GM11168 (cell line): ENCODE results near the gene NLGN4X.

Source experiments
- in situ Hi-C: fragments of 300-500 bp; cut with MboI; formaldehyde crosslinking; loops from one replicate; pipeline ENCODE4 v1.12.0; 2022; ENCODE audit warnings: low sequenced_read_pairs; ENCODE audit not compliant: unreplicated experiment

Gene NLGN4X

DNA sequence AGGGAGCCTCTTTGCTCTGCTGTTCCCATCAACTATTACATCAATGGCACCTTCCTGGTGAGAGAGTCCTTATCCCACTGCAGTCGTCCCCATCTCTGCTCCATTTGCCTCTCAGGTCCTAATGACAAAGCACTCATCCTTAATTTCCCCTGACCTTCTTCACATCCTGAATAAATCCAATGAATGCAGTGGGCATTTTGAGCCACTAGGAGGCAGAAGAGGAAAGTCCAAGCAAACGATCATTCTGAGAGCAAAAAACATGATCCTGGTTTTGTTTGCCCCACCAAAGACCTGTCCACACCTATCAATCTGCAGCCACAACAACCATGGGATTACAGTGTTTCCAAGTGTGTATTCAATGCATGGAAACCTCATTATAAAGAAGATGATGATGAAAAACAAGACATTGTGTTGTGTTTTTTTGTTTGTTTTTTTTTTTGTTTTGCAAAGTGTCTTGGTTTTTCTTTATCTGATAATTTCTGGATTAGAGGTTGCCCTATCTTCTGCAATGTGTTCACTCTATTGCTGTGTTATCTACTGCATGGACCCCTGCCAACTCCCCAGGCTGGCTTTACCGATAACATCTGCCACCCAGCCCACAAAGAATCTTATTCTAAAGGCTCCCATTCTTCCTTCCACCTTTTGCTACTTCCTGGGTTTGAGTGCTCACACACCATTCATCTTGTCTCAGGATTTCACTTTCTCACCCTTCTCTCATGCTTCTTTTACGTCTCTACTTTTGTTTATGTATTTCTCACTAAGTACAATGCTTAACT is 207.2 kb downstream of the NLGN4X start:
- in situ Hi-C loops: no loop called here

DNA sequence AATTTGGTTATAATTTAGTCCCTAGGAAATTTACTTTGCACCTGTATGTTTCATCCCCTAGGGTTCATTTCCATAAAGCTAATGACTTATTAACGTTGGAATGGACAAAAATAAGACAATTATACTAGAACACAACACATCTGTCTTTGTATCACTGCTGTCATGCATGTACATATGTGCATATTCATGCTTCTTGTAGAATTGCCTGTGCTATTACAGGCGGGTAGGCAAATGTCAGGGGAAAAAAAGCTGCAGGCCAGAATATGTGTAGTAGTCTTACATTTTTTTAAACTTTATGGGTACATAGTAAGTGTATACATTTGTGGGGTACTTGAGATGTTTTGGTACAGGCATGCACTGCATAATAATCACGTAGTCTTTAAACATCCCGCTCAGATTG is 209.6 kb downstream of the NLGN4X start:
- in situ Hi-C loops: no loop called here

DNA sequence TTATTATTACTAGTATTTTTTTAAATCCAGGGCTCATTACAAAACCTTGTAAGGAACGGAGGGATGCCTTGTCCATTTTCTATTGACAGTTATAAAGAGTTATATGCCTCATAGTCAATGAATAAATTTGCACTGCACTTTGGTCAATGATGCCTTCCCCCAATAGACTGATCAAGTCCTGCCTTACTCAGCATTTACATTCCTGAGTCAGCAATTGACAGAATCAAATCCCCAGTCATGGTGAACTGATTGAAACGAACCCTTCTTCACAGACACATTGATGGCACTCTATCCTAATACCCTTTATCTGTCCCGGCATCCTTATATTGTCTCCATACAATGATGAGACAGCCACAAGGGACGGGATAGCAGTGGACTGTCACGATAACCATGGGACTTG is 213.2 kb downstream of the NLGN4X start:
- in situ Hi-C loops: no loop called here

DNA sequence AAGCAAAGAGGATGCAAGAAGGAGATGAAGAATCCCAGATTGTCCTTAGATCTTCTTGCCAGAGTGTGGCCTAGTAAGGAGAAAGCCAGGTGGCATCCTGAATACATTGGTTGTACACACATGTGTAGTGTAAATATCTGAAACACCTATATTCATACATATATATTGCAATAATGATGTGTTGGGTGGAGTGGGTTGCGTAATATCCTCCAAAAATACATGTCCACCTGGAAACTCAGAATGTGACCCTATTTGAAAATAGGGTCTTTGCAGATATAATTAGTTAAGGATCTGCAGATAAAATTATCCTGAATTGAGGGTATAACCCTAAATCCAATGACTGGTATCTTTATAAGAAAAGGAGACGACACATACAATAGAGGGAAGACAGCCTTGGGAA is 216.3 kb downstream of the NLGN4X start:
- in situ Hi-C loops: no loop called here

DNA sequence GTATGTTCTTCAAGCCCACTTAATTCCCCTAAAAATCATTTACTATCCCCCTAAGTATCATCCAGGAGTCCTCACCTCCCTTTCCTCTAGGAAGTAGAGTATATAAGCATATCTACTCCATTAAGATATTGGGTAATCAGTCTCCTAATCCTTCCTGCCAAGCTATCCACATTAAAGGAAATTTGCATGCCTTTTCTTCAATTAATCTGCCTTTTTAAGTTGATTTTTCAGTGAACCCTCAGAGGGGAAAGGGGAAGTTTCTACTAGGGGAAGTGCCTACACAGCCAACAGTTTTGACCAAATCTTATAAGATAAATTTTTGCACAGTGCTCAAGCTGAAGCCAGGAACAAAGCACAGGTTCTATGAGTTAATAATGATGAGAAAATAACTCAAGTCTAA is 222.8 kb downstream of the NLGN4X start:
- in situ Hi-C loops: no loop called here

DNA sequence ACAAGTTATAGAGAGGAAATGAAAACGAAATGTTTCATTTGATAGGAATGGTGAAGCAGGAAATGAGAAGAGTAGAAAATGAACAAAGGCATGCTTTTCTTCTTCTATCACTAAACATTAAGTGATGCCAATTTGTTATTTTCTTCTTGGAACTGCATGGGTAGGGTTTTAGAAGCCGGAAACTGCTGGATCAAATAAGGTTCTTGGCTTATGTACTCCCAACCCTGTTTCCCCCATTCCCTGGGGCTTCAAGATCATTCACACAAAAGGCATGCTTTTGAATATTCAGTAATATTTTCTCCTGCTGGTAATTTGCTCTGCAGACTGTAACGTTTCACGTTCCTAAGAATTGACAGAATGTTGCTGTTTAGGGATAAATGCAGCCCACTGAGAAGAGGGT is 224.1 kb downstream of the NLGN4X start:
- in situ Hi-C loops: no loop called here

DNA sequence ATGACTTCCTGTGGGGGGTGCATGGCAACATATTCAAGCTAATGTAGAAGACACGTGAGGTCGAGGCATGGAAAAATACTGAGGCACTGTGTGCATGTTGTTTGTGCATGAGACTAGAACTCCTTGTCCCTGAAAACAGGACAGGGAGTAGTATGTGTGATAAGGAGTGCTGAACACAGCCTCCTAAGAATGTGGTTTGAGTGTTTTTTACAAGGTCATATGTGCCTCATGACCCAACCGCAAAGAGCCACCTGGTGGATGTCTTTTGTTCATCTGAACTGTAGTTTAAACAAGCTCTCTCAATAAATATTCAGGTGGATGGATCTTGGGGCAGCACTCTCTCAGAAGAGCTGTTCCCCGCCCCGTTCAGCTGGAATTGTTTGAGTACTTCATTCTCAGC is 226.6 kb downstream of the NLGN4X start:
- in situ Hi-C loops: no loop called here

DNA sequence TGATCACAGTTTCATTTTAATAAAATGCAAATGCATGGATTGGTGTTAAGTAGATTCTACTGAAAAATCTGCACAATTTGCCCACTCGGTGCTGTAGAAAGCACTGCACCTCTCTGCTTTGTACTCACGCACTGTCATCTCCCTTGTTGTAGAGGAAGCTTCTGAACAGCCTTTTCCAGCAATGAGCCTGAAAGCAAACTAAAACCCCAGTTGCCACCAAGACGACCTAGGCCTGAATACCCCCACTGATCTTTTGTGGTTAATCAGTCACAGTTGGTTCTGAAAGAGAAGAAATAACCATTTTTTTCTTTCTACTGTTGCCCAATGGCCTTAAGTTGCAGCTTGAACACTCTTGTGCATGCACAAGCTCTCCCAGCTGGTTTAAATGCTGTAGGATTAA is 229.8 kb downstream of the NLGN4X start:
- in situ Hi-C loops: no loop called here

DNA sequence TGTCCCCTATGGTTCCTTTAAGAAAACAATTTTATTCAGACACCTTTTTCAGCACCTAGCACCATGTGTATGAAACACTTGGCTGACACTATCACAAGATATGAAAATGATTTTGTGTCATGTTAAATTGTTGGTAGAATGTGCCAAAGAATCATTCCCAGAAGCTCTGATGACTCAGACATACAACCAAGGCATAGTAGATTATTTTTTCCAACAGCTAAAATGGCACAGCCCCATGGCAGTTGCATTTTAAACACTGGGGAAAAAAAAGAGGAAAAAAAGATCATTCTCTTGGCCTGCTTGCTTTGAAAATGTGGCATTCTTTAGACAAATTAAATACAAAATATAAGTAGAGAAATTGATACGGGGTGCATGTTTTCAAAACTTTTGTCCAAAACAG is 230.2 kb downstream of the NLGN4X start:
- in situ Hi-C loops: no loop called here

DNA sequence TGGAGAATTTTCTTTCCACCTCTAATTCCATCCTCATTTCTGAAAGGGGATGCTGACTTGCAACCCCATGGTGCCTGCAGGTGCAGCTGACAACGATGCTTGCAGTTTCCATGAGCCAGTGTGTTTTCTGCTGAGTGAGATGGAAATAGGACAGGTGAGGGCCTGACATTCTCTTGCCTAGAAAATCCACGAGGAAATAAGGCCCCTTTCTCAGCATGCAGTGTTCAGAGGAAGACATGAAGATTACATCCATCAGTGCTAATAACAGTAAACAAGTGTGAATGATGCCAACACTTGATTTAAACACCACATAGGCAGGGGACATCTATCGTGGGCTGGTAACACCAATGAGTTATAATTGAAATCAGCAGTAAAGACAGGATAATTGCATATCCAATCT is 237.3 kb downstream of the NLGN4X start:
- in situ Hi-C loops: no loop called here

DNA sequence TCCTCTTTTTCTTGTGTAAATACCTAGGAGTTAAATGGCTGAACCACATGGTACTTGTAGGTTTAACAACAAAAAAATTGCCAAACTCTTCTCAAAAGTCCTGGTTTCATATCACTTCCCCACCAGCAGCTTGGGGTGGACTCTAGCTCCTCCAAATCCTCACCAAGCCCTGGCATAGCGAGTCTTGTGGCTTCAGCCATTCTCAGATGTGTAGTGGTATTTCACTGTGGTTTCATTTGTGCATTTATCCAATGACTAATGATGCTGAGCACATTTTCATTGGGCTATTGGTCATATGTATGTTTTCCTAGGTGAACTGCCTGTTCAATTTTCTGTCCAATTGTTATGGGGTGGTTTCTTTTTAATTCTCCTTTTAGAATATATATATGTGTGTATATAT is 249.3 kb downstream of the NLGN4X start:
- in situ Hi-C loops: no loop called here

DNA sequence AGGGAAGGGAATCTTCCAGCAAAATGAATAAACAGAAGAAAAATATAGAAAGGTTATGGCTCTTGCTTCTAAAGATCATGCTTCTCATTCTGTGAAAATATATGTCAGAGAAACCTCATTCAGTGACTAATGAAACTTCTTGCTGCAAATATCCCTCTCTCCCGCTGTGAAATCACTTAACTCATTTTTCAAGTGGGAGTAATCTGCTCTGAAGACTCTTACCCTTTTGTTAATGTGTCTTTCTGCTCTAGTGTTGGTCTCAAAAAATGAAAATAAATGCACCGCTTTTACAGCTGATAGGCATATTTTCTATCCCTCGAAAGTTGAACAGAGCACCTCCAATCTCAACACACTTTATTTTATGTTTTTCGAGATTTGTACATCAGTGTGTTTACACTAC is 252.3 kb downstream of the NLGN4X start:
- in situ Hi-C loops: no loop called here

DNA sequence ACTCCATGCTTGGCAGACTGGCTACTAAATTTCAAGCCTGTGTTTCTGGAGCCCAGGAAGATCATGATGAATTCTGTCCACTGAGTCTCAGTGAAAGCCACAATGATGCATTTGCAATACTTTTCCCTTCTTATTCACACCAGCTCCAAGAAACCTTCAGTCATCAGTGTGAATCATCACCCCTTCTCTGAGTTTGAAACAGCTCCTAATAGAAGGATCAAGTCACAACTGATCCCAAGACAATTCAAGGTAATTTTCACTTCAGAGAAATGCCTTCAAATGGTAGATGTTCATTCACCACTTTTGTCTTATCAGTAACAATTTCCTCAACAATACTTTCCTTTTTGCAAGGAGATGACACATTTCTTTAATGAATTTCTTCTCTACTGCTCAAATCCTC is 257.4 kb downstream of the NLGN4X start:
- in situ Hi-C loops: no loop called here

DNA sequence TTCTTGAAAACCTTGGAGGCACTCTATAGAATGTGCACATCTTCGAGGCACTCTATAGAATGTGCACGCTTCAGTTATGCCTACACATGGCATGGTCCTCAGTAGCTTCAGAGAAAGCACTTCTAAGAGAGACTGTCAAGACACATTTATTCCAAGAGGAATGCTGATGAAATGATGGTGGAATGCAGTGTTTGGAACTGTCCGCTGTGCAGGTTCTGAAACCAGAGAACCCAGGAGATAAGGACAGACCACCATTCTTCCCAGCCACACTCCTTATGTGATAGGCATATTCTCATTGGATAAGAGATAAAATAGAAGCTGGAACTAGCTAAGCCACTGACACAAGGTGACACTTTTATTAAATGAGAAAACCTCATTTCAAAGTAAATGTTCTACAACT is 263.3 kb downstream of the NLGN4X start:
- in situ Hi-C loops: no loop called here

DNA sequence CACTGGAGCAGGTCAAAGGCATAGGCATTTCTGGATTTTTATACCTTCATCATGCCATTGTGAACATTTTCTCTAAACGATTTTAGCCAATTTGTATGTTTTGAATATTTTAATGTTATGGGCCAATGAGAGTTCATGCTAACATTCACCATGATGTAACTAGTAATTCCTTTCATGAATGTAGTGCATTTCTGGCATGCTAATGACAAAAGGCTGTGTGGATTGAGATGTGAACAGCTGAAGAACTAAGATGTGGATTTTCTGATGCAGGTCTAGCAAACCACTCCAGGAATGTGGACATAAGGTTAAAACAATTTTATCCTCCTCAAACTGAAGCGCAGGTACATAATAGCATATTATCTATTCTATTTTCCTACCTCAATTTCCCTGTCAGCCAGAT is 269.4 kb downstream of the NLGN4X start:
- in situ Hi-C loops: no loop called here

DNA sequence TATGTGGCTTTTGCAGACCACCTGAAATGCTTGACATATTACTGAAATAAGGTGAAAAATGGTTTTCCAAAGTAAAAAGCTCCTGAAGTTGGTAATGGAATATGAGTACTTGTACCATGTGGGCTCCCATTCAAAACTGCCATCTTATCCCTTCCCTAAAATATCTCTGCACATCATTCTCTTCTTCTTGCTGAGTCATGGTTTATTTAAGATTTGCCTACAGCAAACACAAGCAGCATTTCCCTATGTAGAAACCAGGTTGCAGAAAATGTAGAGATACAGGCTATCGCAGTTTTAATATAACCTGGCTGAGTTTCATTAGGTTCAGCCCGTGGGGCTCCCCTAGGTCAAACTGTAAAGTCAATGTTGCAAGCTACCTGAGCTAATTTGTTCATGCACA is 270.1 kb downstream of the NLGN4X start:
- in situ Hi-C loops: no loop called here

DNA sequence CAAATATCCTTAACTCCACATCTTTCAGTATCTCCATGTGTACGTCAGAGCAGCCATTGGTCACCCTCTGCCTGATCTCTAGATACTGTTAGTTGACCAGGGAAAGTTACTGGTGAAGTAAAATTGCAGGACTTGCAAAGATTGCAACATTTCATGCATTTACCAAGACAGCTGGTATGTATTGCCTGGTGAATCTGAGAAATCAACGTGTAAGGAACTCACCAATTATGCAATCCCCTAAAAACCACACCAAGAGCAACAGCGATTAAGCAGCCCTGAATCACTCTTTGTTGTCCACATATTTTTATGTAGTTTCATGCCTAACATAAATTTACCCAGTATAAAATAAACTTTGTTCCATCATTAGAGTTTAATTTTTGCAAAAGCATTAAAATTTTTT is 271.2 kb downstream of the NLGN4X start:
- in situ Hi-C loops: no loop called here

DNA sequence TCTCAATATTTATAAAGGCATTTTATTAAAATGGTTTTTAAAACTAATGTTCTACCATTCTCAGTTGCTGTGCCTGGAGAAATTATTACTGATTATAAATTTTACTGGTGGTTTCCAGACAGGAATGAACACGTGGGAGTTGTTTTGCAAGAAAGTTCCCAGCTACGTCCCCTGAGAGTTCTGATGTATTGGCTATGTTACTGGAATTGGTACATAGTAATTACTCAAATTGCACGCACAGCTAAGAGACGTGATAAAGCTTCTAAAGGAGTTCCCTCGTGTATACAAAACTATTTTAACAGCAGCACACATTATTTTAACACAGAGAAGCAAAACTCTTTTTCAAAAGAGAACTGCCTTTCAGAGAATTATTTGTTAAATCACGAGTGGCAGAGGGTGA is 292.2 kb downstream of the NLGN4X start:
- in situ Hi-C loops: no loop called here

DNA sequence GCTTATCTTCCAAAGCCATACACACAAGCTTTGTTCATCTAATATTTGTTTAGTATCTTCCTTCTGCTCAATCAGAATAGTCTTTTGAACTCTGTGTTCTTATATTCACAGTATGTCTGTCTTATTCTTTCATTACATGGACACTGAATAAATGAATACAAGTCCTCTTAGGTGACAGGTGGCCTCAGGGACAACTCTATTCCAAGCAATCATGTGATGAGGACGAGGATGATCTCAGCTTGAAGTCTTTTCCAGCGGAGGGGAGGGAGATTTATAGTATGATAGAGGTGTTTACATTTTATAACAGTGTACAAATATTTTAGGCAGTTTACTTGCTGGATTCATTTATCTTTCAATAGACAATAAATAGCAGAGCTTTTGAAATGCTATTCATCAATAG is 300.4 kb downstream of the NLGN4X start:
- in situ Hi-C loops: no loop called here

DNA sequence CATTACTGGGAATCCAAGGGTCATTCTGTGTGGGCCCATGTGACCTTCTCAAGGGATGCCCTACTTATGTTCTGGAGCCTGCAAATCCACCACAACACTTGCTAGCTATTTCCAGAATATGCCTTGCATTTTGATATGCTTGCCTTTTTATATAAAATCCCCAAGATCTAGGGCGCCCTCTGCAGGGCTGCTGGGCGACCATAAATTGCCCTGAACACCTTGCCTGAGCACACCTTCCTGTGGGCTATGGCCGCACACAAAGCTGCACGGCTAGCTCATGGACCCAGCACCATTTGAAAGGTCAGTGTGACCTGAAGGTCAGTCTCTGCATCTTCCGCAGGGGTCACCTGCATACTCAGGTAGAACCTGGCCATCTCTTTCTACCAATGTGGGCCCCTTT is 311.7 kb downstream of the NLGN4X start:
- in situ Hi-C loops: no loop called here

DNA sequence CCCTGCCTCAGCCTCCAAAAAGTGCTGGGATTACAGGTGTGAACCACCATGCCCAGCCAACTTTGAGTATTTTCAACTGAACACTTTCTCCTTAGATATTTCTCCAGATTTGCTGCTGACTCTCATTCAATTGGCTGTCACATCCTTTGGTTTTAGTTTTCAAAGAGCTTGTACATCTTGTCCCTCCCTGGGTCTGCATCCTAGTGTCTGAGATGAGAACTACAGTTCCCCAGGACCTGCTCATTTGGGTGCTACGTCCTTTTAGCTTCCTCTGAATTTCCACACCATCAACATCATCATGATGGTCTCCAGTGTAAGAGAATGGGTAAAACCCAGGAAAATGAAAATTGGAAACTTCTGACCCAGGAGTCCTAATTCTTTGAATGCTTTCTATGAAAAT is 312.9 kb downstream of the NLGN4X start:
- in situ Hi-C loops: no loop called here

DNA sequence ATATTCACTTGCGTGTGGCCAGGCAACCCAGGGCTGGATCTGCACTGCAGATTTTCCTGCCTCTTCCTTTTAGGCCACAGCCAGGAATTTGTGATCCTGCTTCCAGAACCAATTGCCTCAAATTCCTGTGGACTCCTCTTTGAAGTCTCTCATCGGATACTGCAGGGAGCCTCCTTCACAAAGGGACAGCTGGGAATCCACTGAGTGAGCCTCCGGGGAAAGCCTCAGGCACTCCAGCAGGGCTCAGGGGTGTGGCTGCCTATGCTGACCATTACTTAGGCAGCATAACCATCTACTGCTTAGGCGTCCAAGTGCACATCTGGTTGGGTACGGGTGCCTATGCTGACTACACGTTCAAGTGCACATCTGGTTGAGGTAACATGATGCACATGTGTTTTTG is 321.5 kb downstream of the NLGN4X start:
- in situ Hi-C loops: no loop called here
